Cardiac fibroblast (primary cell): ENCODE data around the gene CLCN6.

Source experiments
- DNase-seq, 2 donors: peaks; one replicate each; pipeline versions ENCODE4 v3.0.0 to v3.0.0-alpha.2; 2010; ENCODE audit warnings: low read depth in 2 of 2
- H3K4me3 ChIP-seq, 2 donors: replicated peaks in 1 of 2; 1 replicate in 1 of 2; 2 replicates in 1 of 2; pipeline ENCODE4 v1.5.1; 2011; ENCODE audit warnings: low read depth in 2 of 2, low read length in 2 of 2, mild to moderate bottlenecking in 2 of 2, moderate library complexity in 1 of 2
- CTCF ChIP-seq: IDR thresholded peaks from one replicate; pipeline ENCODE4 v1.5.1; 2011; ENCODE audit warnings: low read depth, mild to moderate bottlenecking, low read length, inconsistent platforms

The CLCN6 gene

GRCh38 chr1:11794446-11795237, 11.3 kb upstream of the CLCN6 start:
- TF ChIP-seq CTCF = no peak
- H3K4me3 ChIP-seq = no peak overlapping the region
- no peak for DNase-seq

- no peak for DNase-seq
- no peak for TF ChIP-seq CTCF
- H3K4me3 ChIP-seq = no peak overlapping the region
These were observed 10.6 kb upstream of the CLCN6 start for GRCh38 chr1:11795238-11795890.

- no peak for TF ChIP-seq CTCF
- DNase-seq = peak; percentile 30 to 55
- no peak overlapping the region for H3K4me3 ChIP-seq
These were observed 9.8 kb upstream of the CLCN6 start for GRCh38 chr1:11796036-11796828.

- peak; percentile 87 to 97 for DNase-seq
- H3K4me3 ChIP-seq = no peak overlapping the region
- no peak for TF ChIP-seq CTCF
These were observed 8.3 kb upstream of the CLCN6 start for GRCh38 chr1:11797525-11798216.

- no peak overlapping the region for H3K4me3 ChIP-seq
- DNase-seq = no peak
- no peak for TF ChIP-seq CTCF
These were observed 6.9 kb upstream of the CLCN6 start for GRCh38 chr1:11799099-11799498.

- no peak for DNase-seq
- TF ChIP-seq CTCF = no peak
- no peak overlapping the region for H3K4me3 ChIP-seq
These were observed 6.1 kb upstream of the CLCN6 start for GRCh38 chr1:11799896-11800295.
